Osteocyte (in vitro differentiated cells): ENCODE results near the gene RAB24. TPM values are rescaled to one million over a fixed set of nuclear protein-coding genes. Genes with fewer than 3 reads are reported as not detected.
"Not testable (repeated sequence)": the region's sequence is repeated elsewhere in the genome, so short reads cannot be mapped to it uniquely, and the experiment has no call there.

Source experiments
- DNase-seq: peaks from one replicate; pipeline ENCODE4 v3.0.0; 2021; ENCODE audit warnings: mixed read lengths; ENCODE audit not compliant: unreplicated experiment; ENCODE audit errors: extremely low spot score
- H3K27ac Mint-ChIP-seq: one replicate; pipeline ENCODE4 v1.8.0; 2021; ENCODE audit warnings: mild to moderate bottlenecking, mixed read lengths; ENCODE audit not compliant: unreplicated experiment
- H3K27me3 Mint-ChIP-seq: one replicate; pipeline ENCODE4 v1.8.0; 2021; ENCODE audit warnings: mixed read lengths; ENCODE audit not compliant: unreplicated experiment
- H3K36me3 Mint-ChIP-seq: one replicate; pipeline ENCODE4 v1.8.0; 2021; ENCODE audit warnings: mixed read lengths; ENCODE audit not compliant: unreplicated experiment
- H3K4me1 Mint-ChIP-seq: one replicate; pipeline ENCODE4 v1.8.0; 2021; ENCODE audit warnings: mixed read lengths; ENCODE audit not compliant: unreplicated experiment
- H3K4me3 Mint-ChIP-seq: one replicate; pipeline ENCODE4 v1.8.0; 2021; ENCODE audit warnings: mild to moderate bottlenecking, moderate library complexity, mixed read lengths; ENCODE audit not compliant: unreplicated experiment
- H3K9me3 Mint-ChIP-seq: one replicate; pipeline ENCODE4 v1.8.0; 2021; ENCODE audit warnings: mixed read lengths; ENCODE audit not compliant: unreplicated experiment
- CTCF ChIP-seq: fragments of 200-600 bp; sonication (generic); IDR thresholded peaks from 2 replicates; pipeline ENCODE4 v1.5.0; 2021; ENCODE audit warnings: antibody characterized with exemption, mild to moderate bottlenecking, moderate library complexity
- total RNA-seq: library from RNA; stranded (reverse); gene quantifications from 2 replicates; pipeline ENCODE4 v1.2.1, GENCODE V29; 2021

Gene RAB24
- total RNA-seq, 1 donor from 2014 or later: 49.5 TPM

GRCh38 chr5:177264178-177264577 is 39.3 kb downstream of the RAB24 start:
- Mint-ChIP-seq H3K4me3 (no peak overlapping the region), H3K27ac (no peak overlapping the region), H3K27me3 (no peaks in the 10 kb centered on the region), H3K9me3 (no peaks in the 10 kb centered on the region), H3K4me1 (peaks cover 10% of the 10 kb centered on the region), H3K36me3 (peaks cover 50% of the 10 kb centered on the region)
- TF ChIP-seq CTCF: no peak
- DNase-seq: no peak

GRCh38 chr5:177261510-177261909 is 42.0 kb downstream of the RAB24 start:
- H3K27me3 Mint-ChIP-seq: no peaks in the 10 kb centered on the region
- H3K4me3 Mint-ChIP-seq: no peak overlapping the region
- no peak overlapping the region for H3K27ac Mint-ChIP-seq
- H3K4me1 Mint-ChIP-seq: no peaks in the 10 kb centered on the region
- H3K36me3 Mint-ChIP-seq: peaks cover 53% of the 10 kb centered on the region
- no peak for TF ChIP-seq CTCF
- no peaks in the 10 kb centered on the region for H3K9me3 Mint-ChIP-seq
- DNase-seq: no peak

- Mint-ChIP-seq H3K4me1 (no peaks in the 10 kb centered on the region), H3K27ac (no peak overlapping the region), H3K36me3 (peaks cover 53% of the 10 kb centered on the region), H3K9me3 (no peaks in the 10 kb centered on the region), H3K4me3 (no peak overlapping the region), H3K27me3 (no peaks in the 10 kb centered on the region)
- TF ChIP-seq CTCF: no peak
- no peak for DNase-seq
Measured at GRCh38 chr5:177260961-177261360, 42.6 kb downstream of the RAB24 start.

- not testable (repeated sequence) for DNase-seq, H3K27me3 Mint-ChIP-seq, H3K27ac Mint-ChIP-seq, H3K9me3 Mint-ChIP-seq, H3K4me1 Mint-ChIP-seq, H3K4me3 Mint-ChIP-seq
- peaks cover 49% of the 10 kb centered on the region for H3K36me3 Mint-ChIP-seq
Measured at GRCh38 chr5:177258711-177259110, 44.8 kb downstream of the RAB24 start.

GRCh38 chr5:177256296-177256695 is 47.2 kb downstream of the RAB24 start:
- H3K27ac Mint-ChIP-seq: no peak overlapping the region
- no peaks in the 10 kb centered on the region for H3K27me3 Mint-ChIP-seq
- no peaks in the 10 kb centered on the region for H3K9me3 Mint-ChIP-seq
- H3K4me1 Mint-ChIP-seq: peaks cover 3% of the 10 kb centered on the region
- H3K36me3 Mint-ChIP-seq: peaks cover 44% of the 10 kb centered on the region
- no peak for TF ChIP-seq CTCF
- no peak for DNase-seq
- no peak overlapping the region for H3K4me3 Mint-ChIP-seq

GRCh38 chr5:177253252-177253651 is 50.3 kb downstream of the RAB24 start:
- no peak for TF ChIP-seq CTCF
- H3K9me3 Mint-ChIP-seq: no peaks in the 10 kb centered on the region

More at GRCh38 chr5:177253252-177253651, 50.3 kb downstream of the RAB24 start:
- H3K4me3 Mint-ChIP-seq: no peak overlapping the region
- H3K27ac Mint-ChIP-seq: no peak overlapping the region
- peaks cover 3% of the 10 kb centered on the region for H3K4me1 Mint-ChIP-seq
- no peaks in the 10 kb centered on the region for H3K27me3 Mint-ChIP-seq
- peaks cover 34% of the 10 kb centered on the region for H3K36me3 Mint-ChIP-seq
- no peak for DNase-seq
